Neural progenitor cell (in vitro differentiated cells): ENCODE results near the gene SET.

Experiments
- EZH2 ChIP-seq: fragments of 200-600 bp; sonication (generic); IDR thresholded peaks from 2 replicates; pipeline ENCODE4 v1.6.1; 2017; ENCODE audit warnings: antibody characterized with exemption, mild to moderate bottlenecking, moderate library complexity
- EZH2phosphoT487 ChIP-seq: fragments of 200-600 bp; sonication (generic); IDR thresholded peaks from 2 replicates; pipeline ENCODE4 v1.6.1; 2017; ENCODE audit warnings: antibody characterized with exemption
- TF ChIP-seq, protein P1 (sequence below): fragments of 200-600 bp; sonication (generic); IDR thresholded peaks from 2 replicates; pipeline ENCODE4 v1.5.1; 2017; ENCODE audit warnings: antibody characterized with exemption, mild to moderate bottlenecking

DNA sequence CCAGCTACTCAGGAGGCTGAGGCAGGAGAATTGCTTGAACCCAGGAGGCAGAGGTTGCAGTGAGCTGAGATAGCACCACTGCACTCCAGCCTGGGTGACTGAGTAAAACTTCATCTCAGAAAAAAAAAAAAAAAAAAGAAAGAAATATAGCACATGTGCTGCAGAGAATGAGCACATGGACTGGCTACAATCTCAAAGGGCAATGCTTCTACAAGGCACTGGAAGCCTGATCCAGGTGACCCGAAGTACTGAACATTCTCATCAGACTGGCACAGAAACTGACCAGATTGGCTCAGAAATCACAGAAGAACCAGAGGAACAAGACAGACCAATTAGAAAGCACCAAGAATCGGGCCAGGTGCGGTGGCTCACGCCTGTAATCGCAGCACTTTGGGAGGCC lies 37.2 kb upstream of the SET start:
- TF ChIP-seq, protein P1, sequence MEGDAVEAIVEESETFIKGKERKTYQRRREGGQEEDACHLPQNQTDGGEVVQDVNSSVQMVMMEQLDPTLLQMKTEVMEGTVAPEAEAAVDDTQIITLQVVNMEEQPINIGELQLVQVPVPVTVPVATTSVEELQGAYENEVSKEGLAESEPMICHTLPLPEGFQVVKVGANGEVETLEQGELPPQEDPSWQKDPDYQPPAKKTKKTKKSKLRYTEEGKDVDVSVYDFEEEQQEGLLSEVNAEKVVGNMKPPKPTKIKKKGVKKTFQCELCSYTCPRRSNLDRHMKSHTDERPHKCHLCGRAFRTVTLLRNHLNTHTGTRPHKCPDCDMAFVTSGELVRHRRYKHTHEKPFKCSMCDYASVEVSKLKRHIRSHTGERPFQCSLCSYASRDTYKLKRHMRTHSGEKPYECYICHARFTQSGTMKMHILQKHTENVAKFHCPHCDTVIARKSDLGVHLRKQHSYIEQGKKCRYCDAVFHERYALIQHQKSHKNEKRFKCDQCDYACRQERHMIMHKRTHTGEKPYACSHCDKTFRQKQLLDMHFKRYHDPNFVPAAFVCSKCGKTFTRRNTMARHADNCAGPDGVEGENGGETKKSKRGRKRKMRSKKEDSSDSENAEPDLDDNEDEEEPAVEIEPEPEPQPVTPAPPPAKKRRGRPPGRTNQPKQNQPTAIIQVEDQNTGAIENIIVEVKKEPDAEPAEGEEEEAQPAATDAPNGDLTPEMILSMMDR = no peak
- TF ChIP-seq EZH2 (no peak), EZH2phosphoT487 (no peak)
